Neural cell (in vitro differentiated cells): ENCODE data around the gene YJEFN3. TPM values are rescaled to one million over a fixed set of nuclear protein-coding genes. Genes with fewer than 3 reads are reported as not detected.

Experiments
- H2AFZ ChIP-seq: fragments of 200-600, 300-800 bp; sonication (generic), shearing (Covaris generic); 2 replicates; pipeline ENCODE4 v1.6.0; 2014; ENCODE audit warnings: low read depth, mild to moderate bottlenecking, antibody characterized with exemption, low read length, moderate library complexity
- H3F3A ChIP-seq: fragments of 200-600 bp; shearing (Covaris generic); 2 replicates; pipeline ENCODE4 v1.6.1; 2016; ENCODE audit warnings: mild to moderate bottlenecking, moderate library complexity, mixed read lengths, antibody characterized with exemption, low read length; ENCODE audit not compliant: insufficient read depth, poor library complexity, severe bottlenecking
- H3K27ac ChIP-seq: fragments of 200-600, 300-800 bp; sonication (generic), shearing (Covaris generic); 2 replicates; pipeline ENCODE4 v1.5.1; 2014; ENCODE audit warnings: mild to moderate bottlenecking, low read length, moderate library complexity
- H3K27me3 ChIP-seq: fragments of 300-800, 200-600 bp; sonication (generic), shearing (Covaris generic); 2 replicates; pipeline ENCODE4 v1.6.0; 2014; ENCODE audit warnings: mild to moderate bottlenecking, low read depth, low read length, moderate library complexity; ENCODE audit not compliant: insufficient read depth
- H3K36me3 ChIP-seq: fragments of 300-800, 200-600 bp; sonication (generic), shearing (Covaris generic); 2 replicates; pipeline ENCODE4 v1.5.1; 2014; ENCODE audit warnings: mild to moderate bottlenecking, antibody characterized with exemption, low read length, moderate library complexity; ENCODE audit not compliant: insufficient read depth
- H3K4me2 ChIP-seq: fragments of 300-800, 200-600 bp; sonication (generic), shearing (Covaris generic); 2 replicates; pipeline ENCODE4 v1.6.0; 2014; ENCODE audit warnings: mild to moderate bottlenecking, low read length
- H3K4me3 ChIP-seq: fragments of 300-800, 200-600 bp; sonication (generic), shearing (Covaris generic); 2 replicates; pipeline ENCODE4 v1.5.1; 2014; ENCODE audit warnings: mild to moderate bottlenecking, low read length, moderate library complexity
- H3K79me2 ChIP-seq: fragments of 200-600 bp; shearing (Covaris generic); replicated peaks from 2 replicates; pipeline ENCODE4 v1.6.0; 2014; ENCODE audit warnings: mild to moderate bottlenecking, low read length, moderate library complexity; ENCODE audit not compliant: insufficient read depth
- H3K9ac ChIP-seq: fragments of 300-800, 200-600 bp; sonication (generic), shearing (Covaris generic); 2 replicates; pipeline ENCODE4 v1.6.1; 2016; ENCODE audit warnings: mild to moderate bottlenecking, low read length, mixed read lengths
- H3K9me2 ChIP-seq: fragments of 200-600 bp; shearing (Covaris generic); 2 replicates; pipeline ENCODE4 v1.6.1; 2016; ENCODE audit warnings: mild to moderate bottlenecking, low read length, mixed read lengths; ENCODE audit not compliant: insufficient read depth
- H3K9me3 ChIP-seq: fragments of 200-600, 300-800 bp; sonication (generic), shearing (Covaris generic); 2 replicates; pipeline ENCODE4 v1.6.1; 2016; ENCODE audit warnings: mild to moderate bottlenecking, mixed run types, low read length, moderate library complexity, mixed read lengths
- H4K20me1 ChIP-seq: fragments of 200-600 bp; shearing (Covaris generic); 2 replicates; pipeline ENCODE4 v1.6.1; 2016; ENCODE audit warnings: mild to moderate bottlenecking, mixed run types; ENCODE audit not compliant: insufficient read depth
- EP300 ChIP-seq: fragments of 450-650 bp; conservative IDR thresholded peaks from 2 replicates; pipeline ENCODE4 v1.6.1; 2014; ENCODE audit warnings: antibody characterized with exemption, mild to moderate bottlenecking, moderate library complexity; ENCODE audit not compliant: poor library complexity, severe bottlenecking
- EZH2 ChIP-seq: fragments of 200-600, 300-800 bp; shearing (Covaris generic), sonication (generic); IDR thresholded peaks from 2 replicates; pipeline ENCODE4 v1.6.1; 2014; ENCODE audit warnings: antibody characterized with exemption, low read length, borderline replicate concordance, mild to moderate bottlenecking; ENCODE audit not compliant: insufficient read depth, poor library complexity, severe bottlenecking
- MXI1 ChIP-seq: fragments of 450-650 bp; conservative IDR thresholded peaks from 2 replicates; pipeline ENCODE4 v1.6.1; 2014; ENCODE audit warnings: antibody characterized with exemption, mild to moderate bottlenecking; ENCODE audit not compliant: poor library complexity, severe bottlenecking
- POLR2AphosphoS5 ChIP-seq: IDR thresholded peaks from 2 replicates; pipeline ENCODE4 v1.6.1; 2012
- RAD21 ChIP-seq: fragments of 450-650 bp; conservative IDR thresholded peaks from 2 replicates; pipeline ENCODE4 v1.6.1; 2014; ENCODE audit warnings: antibody characterized with exemption, mild to moderate bottlenecking, moderate library complexity
- SMC3 ChIP-seq: fragments of 450-650 bp; conservative IDR thresholded peaks from 2 replicates; pipeline ENCODE4 v1.6.1; 2014; ENCODE audit warnings: antibody characterized with exemption, mild to moderate bottlenecking, moderate library complexity; ENCODE audit not compliant: poor library complexity
- TAF1 ChIP-seq: IDR thresholded peaks from 2 replicates; pipeline ENCODE4 v1.6.1; 2012; ENCODE audit warnings: low read depth
- polyA plus RNA-seq: library from polyadenylated mRNA; depleted of rRNA; stranded (reverse); fragments of >200 nt; gene quantifications from 2 replicates; pipeline ENCODE4 v1.2.3, GENCODE V29; 2014
- TF ChIP-seq, protein P1 (sequence below): IDR thresholded peaks from 2 replicates; pipeline ENCODE4 v1.6.1; 2012; ENCODE audit warnings: borderline replicate concordance
- TF ChIP-seq, protein P2 (sequence below): fragments of 450-650 bp; IDR thresholded peaks from 2 replicates; pipeline ENCODE4 v1.5.1; 2014; ENCODE audit warnings: antibody characterized with exemption, mild to moderate bottlenecking, moderate library complexity; ENCODE audit not compliant: poor library complexity, severe bottlenecking

The YJEFN3 gene
- polyA plus RNA-seq, 1 donor from 2014 or later = 26.9 TPM

DNA sequence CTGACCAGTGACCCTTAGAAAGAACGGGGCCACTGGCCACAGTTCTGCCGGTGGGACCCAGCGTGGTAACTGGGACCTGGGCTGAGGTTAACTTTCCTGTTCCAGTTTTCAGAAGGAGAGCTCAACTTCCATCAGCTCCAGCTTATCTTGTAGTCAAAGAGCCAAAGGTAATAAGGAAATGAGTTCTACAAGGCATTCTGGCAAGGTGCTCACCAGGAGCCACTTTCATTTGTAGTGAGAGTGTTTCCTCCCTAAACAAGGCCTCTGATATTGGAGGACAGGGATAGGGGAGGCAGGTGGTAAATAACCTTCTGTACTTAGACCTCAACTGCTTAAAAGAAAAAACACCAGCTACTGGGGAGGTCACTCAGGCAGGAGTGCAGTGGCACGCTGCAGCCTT, 51.7 kb downstream of the YJEFN3 start:
- Histone ChIP-seq H3K9me2 (no peaks in the 10 kb centered on the region), H3K27ac (no peak overlapping the region), H3K9me3 (no peaks in the 10 kb centered on the region), H3K4me3 (no peak overlapping the region), H3K9ac (no peak overlapping the region), H3K79me2 (no peaks in the 10 kb centered on the region), H3K36me3 (no peaks in the 10 kb centered on the region), H3K27me3 (no peaks in the 10 kb centered on the region), H3K4me2 (no peak overlapping the region), H3F3A (no peaks in the 10 kb centered on the region), H4K20me1 (no peaks in the 10 kb centered on the region), H2AFZ (no peak overlapping the region)
- TF ChIP-seq, protein P1, sequence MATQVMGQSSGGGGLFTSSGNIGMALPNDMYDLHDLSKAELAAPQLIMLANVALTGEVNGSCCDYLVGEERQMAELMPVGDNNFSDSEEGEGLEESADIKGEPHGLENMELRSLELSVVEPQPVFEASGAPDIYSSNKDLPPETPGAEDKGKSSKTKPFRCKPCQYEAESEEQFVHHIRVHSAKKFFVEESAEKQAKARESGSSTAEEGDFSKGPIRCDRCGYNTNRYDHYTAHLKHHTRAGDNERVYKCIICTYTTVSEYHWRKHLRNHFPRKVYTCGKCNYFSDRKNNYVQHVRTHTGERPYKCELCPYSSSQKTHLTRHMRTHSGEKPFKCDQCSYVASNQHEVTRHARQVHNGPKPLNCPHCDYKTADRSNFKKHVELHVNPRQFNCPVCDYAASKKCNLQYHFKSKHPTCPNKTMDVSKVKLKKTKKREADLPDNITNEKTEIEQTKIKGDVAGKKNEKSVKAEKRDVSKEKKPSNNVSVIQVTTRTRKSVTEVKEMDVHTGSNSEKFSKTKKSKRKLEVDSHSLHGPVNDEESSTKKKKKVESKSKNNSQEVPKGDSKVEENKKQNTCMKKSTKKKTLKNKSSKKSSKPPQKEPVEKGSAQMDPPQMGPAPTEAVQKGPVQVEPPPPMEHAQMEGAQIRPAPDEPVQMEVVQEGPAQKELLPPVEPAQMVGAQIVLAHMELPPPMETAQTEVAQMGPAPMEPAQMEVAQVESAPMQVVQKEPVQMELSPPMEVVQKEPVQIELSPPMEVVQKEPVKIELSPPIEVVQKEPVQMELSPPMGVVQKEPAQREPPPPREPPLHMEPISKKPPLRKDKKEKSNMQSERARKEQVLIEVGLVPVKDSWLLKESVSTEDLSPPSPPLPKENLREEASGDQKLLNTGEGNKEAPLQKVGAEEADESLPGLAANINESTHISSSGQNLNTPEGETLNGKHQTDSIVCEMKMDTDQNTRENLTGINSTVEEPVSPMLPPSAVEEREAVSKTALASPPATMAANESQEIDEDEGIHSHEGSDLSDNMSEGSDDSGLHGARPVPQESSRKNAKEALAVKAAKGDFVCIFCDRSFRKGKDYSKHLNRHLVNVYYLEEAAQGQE = no peak
- TF ChIP-seq RAD21 (no peak), POLR2AphosphoS5 (no peak), EP300 (no peak), SMC3 (no peak), TAF1 (no peak), MXI1 (no peak), EZH2 (no peak)
- TF ChIP-seq, protein P2, sequence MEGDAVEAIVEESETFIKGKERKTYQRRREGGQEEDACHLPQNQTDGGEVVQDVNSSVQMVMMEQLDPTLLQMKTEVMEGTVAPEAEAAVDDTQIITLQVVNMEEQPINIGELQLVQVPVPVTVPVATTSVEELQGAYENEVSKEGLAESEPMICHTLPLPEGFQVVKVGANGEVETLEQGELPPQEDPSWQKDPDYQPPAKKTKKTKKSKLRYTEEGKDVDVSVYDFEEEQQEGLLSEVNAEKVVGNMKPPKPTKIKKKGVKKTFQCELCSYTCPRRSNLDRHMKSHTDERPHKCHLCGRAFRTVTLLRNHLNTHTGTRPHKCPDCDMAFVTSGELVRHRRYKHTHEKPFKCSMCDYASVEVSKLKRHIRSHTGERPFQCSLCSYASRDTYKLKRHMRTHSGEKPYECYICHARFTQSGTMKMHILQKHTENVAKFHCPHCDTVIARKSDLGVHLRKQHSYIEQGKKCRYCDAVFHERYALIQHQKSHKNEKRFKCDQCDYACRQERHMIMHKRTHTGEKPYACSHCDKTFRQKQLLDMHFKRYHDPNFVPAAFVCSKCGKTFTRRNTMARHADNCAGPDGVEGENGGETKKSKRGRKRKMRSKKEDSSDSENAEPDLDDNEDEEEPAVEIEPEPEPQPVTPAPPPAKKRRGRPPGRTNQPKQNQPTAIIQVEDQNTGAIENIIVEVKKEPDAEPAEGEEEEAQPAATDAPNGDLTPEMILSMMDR = no peak

DNA sequence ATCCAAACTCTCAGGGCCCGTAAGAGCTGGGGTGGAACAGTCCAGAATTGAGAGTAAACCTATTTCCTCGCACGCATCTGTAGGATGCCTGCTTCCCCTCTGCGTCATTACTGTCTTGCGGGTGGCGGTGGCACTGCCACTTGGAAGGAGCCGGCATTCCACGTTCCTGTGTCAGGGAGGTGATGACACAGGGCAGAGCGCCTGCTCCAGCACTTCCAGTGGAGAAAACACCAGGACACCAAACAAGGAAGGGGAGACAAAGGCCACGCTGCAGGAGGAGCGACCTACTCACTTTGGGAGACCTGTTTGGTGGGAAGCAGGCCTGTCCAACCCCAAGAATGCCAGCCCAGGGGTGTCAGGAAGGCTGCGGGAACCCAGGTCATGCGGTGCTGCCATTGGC, 52.7 kb downstream of the YJEFN3 start:
- TF ChIP-seq POLR2AphosphoS5 (no peak), TAF1 (no peak), EP300 (no peak), MXI1 (no peak), EZH2 (no peak), SMC3 (no peak), RAD21 (no peak)
- TF ChIP-seq, protein P2 = no peak
- TF ChIP-seq, protein P1 = no peak
- Histone ChIP-seq H3K4me3 (no peak overlapping the region), H3K79me2 (no peaks in the 10 kb centered on the region), H3K9ac (no peak overlapping the region), H3K4me2 (no peak overlapping the region), H3K27me3 (no peaks in the 10 kb centered on the region), H3K9me2 (no peaks in the 10 kb centered on the region), H2AFZ (no peak overlapping the region), H3K27ac (no peak overlapping the region), H3K36me3 (no peaks in the 10 kb centered on the region), H3K9me3 (no peaks in the 10 kb centered on the region), H3F3A (no peaks in the 10 kb centered on the region), H4K20me1 (no peaks in the 10 kb centered on the region)
